ENCODE data around the gene RASAL2.

The RASAL2 gene

GRCh38 chr1:178354816-178355215, 260.9 kb downstream of the RASAL2 start:
- no peak for DNase-seq

- no peak for DNase-seq
These were observed 262.4 kb downstream of the RASAL2 start for GRCh38 chr1:178356299-178356698.

GRCh38 chr1:178358456-178358855, 264.6 kb downstream of the RASAL2 start:
- DNase-seq: no peak

- no peak for DNase-seq
These were observed 266.5 kb downstream of the RASAL2 start for GRCh38 chr1:178360421-178360820.

GRCh38 chr1:178361847-178362246, 267.9 kb downstream of the RASAL2 start:
- peak; percentile 36 for DNase-seq

GRCh38 chr1:178362747-178363146, 268.8 kb downstream of the RASAL2 start:
- no peak for DNase-seq

- no peak for DNase-seq
These were observed 270.9 kb downstream of the RASAL2 start for GRCh38 chr1:178364782-178365181.

GRCh38 chr1:178367151-178367550, 273.2 kb downstream of the RASAL2 start:
- DNase-seq: peak; percentile 31

GRCh38 chr1:178368208-178368607, 274.3 kb downstream of the RASAL2 start:
- no peak for DNase-seq

- DNase-seq: peak; percentile 41
These were observed 277.3 kb downstream of the RASAL2 start for GRCh38 chr1:178371235-178371634.

- no peak for DNase-seq
These were observed 278.1 kb downstream of the RASAL2 start for GRCh38 chr1:178371933-178372388.

GRCh38 chr1:178374016-178374415, 280.1 kb downstream of the RASAL2 start:
- DNase-seq: no peak

GRCh38 chr1:178376008-178376407, 282.1 kb downstream of the RASAL2 start:
- DNase-seq: no peak

- no peak for DNase-seq
These were observed 285.9 kb downstream of the RASAL2 start for GRCh38 chr1:178379807-178380206.

- DNase-seq: no peak
These were observed 288.5 kb downstream of the RASAL2 start for GRCh38 chr1:178382372-178382771.

- no peak for DNase-seq
These were observed 291.8 kb downstream of the RASAL2 start for GRCh38 chr1:178385662-178386061.

- DNase-seq: no peak
These were observed 294.7 kb downstream of the RASAL2 start for GRCh38 chr1:178388418-178389145.

- DNase-seq: peak; percentile 19
These were observed 295.5 kb downstream of the RASAL2 start for GRCh38 chr1:178389441-178389840.

GRCh38 chr1:178390280-178390679, 296.4 kb downstream of the RASAL2 start:
- DNase-seq: peak; percentile 52

GRCh38 chr1:178393370-178393769, 299.5 kb downstream of the RASAL2 start:
- DNase-seq: no peak

- DNase-seq: no peak
These were observed 302.9 kb downstream of the RASAL2 start for GRCh38 chr1:178396789-178397188.

- DNase-seq: no peak
These were observed 303.8 kb downstream of the RASAL2 start for GRCh38 chr1:178397678-178398077.

- DNase-seq: no peak
These were observed 305.3 kb downstream of the RASAL2 start for GRCh38 chr1:178399177-178399728.

GRCh38 chr1:178405137-178405536, 311.2 kb downstream of the RASAL2 start:
- no peak for DNase-seq

- DNase-seq: no peak
These were observed 313.3 kb downstream of the RASAL2 start for GRCh38 chr1:178407215-178407614.
